Bone marrow (tissue), 2 donors: ENCODE measurements around the gene FYN.

Source experiments
- DNase-seq, 2 donors: peaks; one replicate each; lab custom pipeline; 2025; lab: John Stamatoyannopoulos, UW

FYN gene

GRCh38 chr6:111806561-111807497 lies 66.4 kb downstream of the FYN start:
- DNase-seq, result no peak

GRCh38 chr6:111806165-111806547 lies 67.1 kb downstream of the FYN start:
- DNase-seq, result no peak

GRCh38 chr6:111805511-111806164 lies 67.6 kb downstream of the FYN start:
- DNase-seq, result peak in 1 of 2 donors; percentile 62

- no peak for DNase-seq
Measured at GRCh38 chr6:111804627-111805235, 68.5 kb downstream of the FYN start.

- no peak for DNase-seq
Measured at GRCh38 chr6:111803804-111804203, 69.4 kb downstream of the FYN start.

GRCh38 chr6:111803371-111803770 lies 69.9 kb downstream of the FYN start:
- DNase-seq, result no peak

GRCh38 chr6:111802720-111803330 lies 70.4 kb downstream of the FYN start:
- DNase-seq, result no peak

- no peak for DNase-seq
Measured at GRCh38 chr6:111802015-111802414, 71.2 kb downstream of the FYN start.

GRCh38 chr6:111800821-111801220 lies 72.4 kb downstream of the FYN start:
- no peak for DNase-seq

GRCh38 chr6:111800259-111800765 lies 72.9 kb downstream of the FYN start:
- DNase-seq, result no peak

- DNase-seq, result no peak
Measured at GRCh38 chr6:111799576-111800258, 73.5 kb downstream of the FYN start.

- DNase-seq, result no peak
Measured at GRCh38 chr6:111798281-111798725, 74.9 kb downstream of the FYN start.

GRCh38 chr6:111796310-111796918 lies 76.8 kb downstream of the FYN start:
- no peak for DNase-seq

GRCh38 chr6:111795558-111795957 lies 77.7 kb downstream of the FYN start:
- DNase-seq, result no peak

GRCh38 chr6:111794727-111795452 lies 78.4 kb downstream of the FYN start:
- DNase-seq, result no peak

- DNase-seq, result no peak
Measured at GRCh38 chr6:111794300-111794699, 79.0 kb downstream of the FYN start.

GRCh38 chr6:111793711-111794111 lies 79.5 kb downstream of the FYN start:
- no peak for DNase-seq

- no peak for DNase-seq
Measured at GRCh38 chr6:111792914-111793700, 80.1 kb downstream of the FYN start.

- DNase-seq, result no peak
Measured at GRCh38 chr6:111792241-111792640, 81.0 kb downstream of the FYN start.

GRCh38 chr6:111791415-111791814 lies 81.8 kb downstream of the FYN start:
- no peak for DNase-seq
